Endothelial cell of umbilical vein (primary cell): Measurements from ENCODE around the gene USP30. TPM values are rescaled to one million over a fixed set of nuclear protein-coding genes. Genes with fewer than 3 reads are reported as not detected.

Experiments
- Bru-seq: library from RNA; stranded (reverse); fragments of 400-500 nt; gene quantifications from one replicate; lab custom pipeline; 2021; lab: Mats Ljungman, UMichigan
- BruChase-seq, 2 experiments: library from RNA; stranded (reverse); fragments of 400-500 nt; gene quantifications; one replicate each; lab custom pipeline; 2021; lab: Mats Ljungman, UMichigan
- BruUV-seq: library from RNA; stranded (reverse); fragments of 400-500 nt; replicated peaks from 2 replicates; lab custom pipeline; 2021; lab: Mats Ljungman, UMichigan
- CTCF ChIA-PET: fragments of 300-600, 350-600 bp; sonication (Branson Sonifier 250); formaldehyde crosslinking; loops from one replicate; lab custom pipeline; 2021; ENCODE audit warnings: antibody characterized with exemption, inconsistent platforms; lab: Charles Lee
- POLR2A ChIA-PET: fragments of 300-600, 350-600 bp; sonication (Branson Sonifier 250); formaldehyde crosslinking; loops from one replicate; lab custom pipeline; 2021; ENCODE audit warnings: antibody characterized with exemption, inconsistent platforms; lab: Charles Lee
- DNase-seq: peaks from one replicate; pipeline ENCODE4 v3.0.0-alpha.2; 2011; ENCODE audit warnings: low read depth, low spot score
- FAIRE-seq: peaks from 2 replicates; lab custom pipeline; 2011; peaks lifted over from hg19 to GRCh38; lab: Jason Lieb, UNC
- H2AFZ ChIP-seq: 2 replicates; pipeline ENCODE4 v1.6.0; 2012; ENCODE audit warnings: low read depth, low read length, control low read depth, inconsistent platforms
- H3K27ac ChIP-seq: 2 replicates; pipeline ENCODE4 v1.5.1; 2011; ENCODE audit warnings: low read depth, mild to moderate bottlenecking, control low read depth, low read length, moderate library complexity; ENCODE audit not compliant: insufficient read depth
- H3K27me3 ChIP-seq, 2 experiments: 2 replicates each; pipeline versions ENCODE4 v1.6.0 to v1.6.1; 2011; ENCODE audit warnings: low read length in 2 of 2, mixed read lengths in 1 of 2; ENCODE audit not compliant: control insufficient read depth in 2 of 2, insufficient read depth in 2 of 2
- H3K36me3 ChIP-seq, 2 experiments: 2 replicates in 1 of 2; 3 replicates in 1 of 2; pipeline ENCODE4 v1.5.1; 2011; ENCODE audit warnings: low read length in 2 of 2, mild to moderate bottlenecking in 1 of 2, moderate library complexity in 1 of 2; ENCODE audit not compliant: control insufficient read depth in 2 of 2, insufficient read depth in 2 of 2; ENCODE audit errors: extremely low read depth in 1 of 2
- H3K4me1 ChIP-seq: 3 replicates; pipeline ENCODE4 v1.5.1; 2011; ENCODE audit warnings: mild to moderate bottlenecking, low read length; ENCODE audit not compliant: control insufficient read depth, insufficient read depth; ENCODE audit errors: extremely low read depth
- H3K4me2 ChIP-seq: 2 replicates; pipeline ENCODE4 v1.6.1; 2011; ENCODE audit warnings: low read length, control low read depth, mixed read lengths; ENCODE audit not compliant: insufficient read depth
- H3K4me3 ChIP-seq, 3 experiments: fragments of 200-600 bp in 1 of 3; sonication (generic), shearing (Covaris generic) in 1 of 3; replicated peaks in 1 of 3; 2 replicates each; pipeline ENCODE4 v1.5.1; 2011 to 2016; ENCODE audit warnings: control low read depth in 3 of 3, low read length in 3 of 3, mild to moderate bottlenecking in 2 of 3, inconsistent platforms in 1 of 3, low read depth in 1 of 3, moderate library complexity in 1 of 3; ENCODE audit not compliant: insufficient read depth in 1 of 3
- H3K79me2 ChIP-seq: 2 replicates; pipeline ENCODE4 v1.6.0; 2012; ENCODE audit warnings: low read length, inconsistent platforms; ENCODE audit not compliant: control insufficient read depth, insufficient read depth
- H3K9ac ChIP-seq: replicated peaks from 2 replicates; pipeline ENCODE3; 2011; ENCODE audit warnings: low read length, control low read depth; ENCODE audit not compliant: insufficient read depth; ENCODE audit errors: extremely low read depth
- H3K9me1 ChIP-seq: replicated peaks from 3 replicates; pipeline ENCODE4 v1.6.0; 2011; ENCODE audit warnings: mild to moderate bottlenecking, low read length; ENCODE audit not compliant: control insufficient read depth, insufficient read depth; ENCODE audit errors: extremely low read depth
- H3K9me3 ChIP-seq: replicated peaks from 2 replicates; pipeline ENCODE4 v1.5.1; 2012; ENCODE audit warnings: low read length, inconsistent platforms; ENCODE audit not compliant: control insufficient read depth, insufficient read depth
- H4K20me1 ChIP-seq: replicated peaks from 2 replicates; pipeline ENCODE3; 2011; ENCODE audit warnings: mild to moderate bottlenecking, low read length; ENCODE audit not compliant: control insufficient read depth, insufficient read depth; ENCODE audit errors: extremely low read depth
- POLR2A ChIP-seq: IDR thresholded peaks from 2 replicates; pipeline ENCODE4 v1.6.1; 2012; ENCODE audit warnings: low read depth, mild to moderate bottlenecking, control low read depth, low read length
- POLR2AphosphoS5 ChIP-seq: IDR thresholded peaks from 2 replicates; pipeline ENCODE4 v1.6.1; 2012; ENCODE audit warnings: low read depth, mild to moderate bottlenecking, control low read depth, low read length, moderate library complexity; ENCODE audit not compliant: insufficient read depth
- dilution Hi-C: fragments of 300-500 bp; cut with MboI; formaldehyde crosslinking; loops from one replicate; pipeline ENCODE4 v1.15.0; 2019; ENCODE audit warnings: low sequenced_read_pairs; ENCODE audit not compliant: extremely low pct_ligation_motif_present
- intact Hi-C: fragments of 100-400 bp; cut with micrococcal nuclease; formaldehyde crosslinking; loops from one replicate; pipeline ENCODE4 v1.10.0; 2022
- long read RNA-seq: library from polyadenylated mRNA; stranded (forward); transcript quantifications from one replicate; pipeline ENCODE4 v2.0.0, GENCODE V29; 2021
- polyA minus RNA-seq, 3 experiments: library from RNA; depleted of rRNA, polyadenylated mRNA; stranded (reverse); fragments of >200 nt; gene quantifications; 1 replicate in 1 of 3; 2 replicates in 2 of 3; pipeline ENCODE4 v1.2.3, GENCODE V29; 2011
- polyA plus RNA-seq, 4 experiments: library from polyadenylated mRNA; depleted of rRNA in 3 of 4; stranded (reverse) in 3 of 4; unstranded in 1 of 4; fragments of >200 nt; gene quantifications; 2 replicates each; pipeline versions ENCODE4 v1.2.1 to v1.2.3, GENCODE V29; 2011 to 2012; ENCODE audit warnings: missing spikeins in 1 of 4
- total RNA-seq: library from RNA; stranded (reverse); gene quantifications from 2 replicates; pipeline ENCODE4 v1.2.3, GENCODE V29; 2021
- TF ChIP-seq, protein P1 (sequence below): IDR thresholded peaks from 2 replicates; pipeline ENCODE4 v1.6.1; 2011; ENCODE audit not compliant: insufficient read depth, insufficient read length

USP30 gene, protein sequence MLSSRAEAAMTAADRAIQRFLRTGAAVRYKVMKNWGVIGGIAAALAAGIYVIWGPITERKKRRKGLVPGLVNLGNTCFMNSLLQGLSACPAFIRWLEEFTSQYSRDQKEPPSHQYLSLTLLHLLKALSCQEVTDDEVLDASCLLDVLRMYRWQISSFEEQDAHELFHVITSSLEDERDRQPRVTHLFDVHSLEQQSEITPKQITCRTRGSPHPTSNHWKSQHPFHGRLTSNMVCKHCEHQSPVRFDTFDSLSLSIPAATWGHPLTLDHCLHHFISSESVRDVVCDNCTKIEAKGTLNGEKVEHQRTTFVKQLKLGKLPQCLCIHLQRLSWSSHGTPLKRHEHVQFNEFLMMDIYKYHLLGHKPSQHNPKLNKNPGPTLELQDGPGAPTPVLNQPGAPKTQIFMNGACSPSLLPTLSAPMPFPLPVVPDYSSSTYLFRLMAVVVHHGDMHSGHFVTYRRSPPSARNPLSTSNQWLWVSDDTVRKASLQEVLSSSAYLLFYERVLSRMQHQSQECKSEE
- total RNA-seq = 12.9 and 14.2 TPM in 2 replicates
- polyA plus RNA-seq = 24.3 and 34.7 TPM in 2 replicates
- 11.6 and 13.8 TPM in 2 replicates for polyA plus RNA-seq (2011; cell fraction: cytosol; rRNA removed)
- 21.8 and 24.3 TPM in 2 replicates for polyA plus RNA-seq (2011; cell fraction: nucleus; rRNA removed)
- 7.3 TPM in 2 replicates for polyA plus RNA-seq (2012)
- polyA minus RNA-seq = 23.1 and 36.3 TPM in 2 replicates
- polyA minus RNA-seq (2011; cell fraction: cytosol; rRNA and poly(A)+ RNA removed) = 5.9 TPM
- 7.0 and 12.3 TPM in 2 replicates for polyA minus RNA-seq (2011; cell fraction: nucleus; rRNA and poly(A)+ RNA removed)
- Bru-seq, nascent RNA = percentile 54 among the genes with signal in this experiment
- percentile 58 among the genes with signal in this experiment for BruChase-seq, experiment 1, labeled RNA remaining after a 6-hour chase
- BruChase-seq, experiment 2, labeled RNA remaining after a 2-hour chase = percentile 64 among the genes with signal in this experiment
- long read RNA-seq, transcript USP30-201 (13 exons, 3,742 nt) = major isoform, 20 of 31 reads
- long read RNA-seq, partial matches to known transcripts = 4 of 31 reads
- long read RNA-seq, other reads (novel, unspliced or antisense) = 7 of 31 reads

DNA sequence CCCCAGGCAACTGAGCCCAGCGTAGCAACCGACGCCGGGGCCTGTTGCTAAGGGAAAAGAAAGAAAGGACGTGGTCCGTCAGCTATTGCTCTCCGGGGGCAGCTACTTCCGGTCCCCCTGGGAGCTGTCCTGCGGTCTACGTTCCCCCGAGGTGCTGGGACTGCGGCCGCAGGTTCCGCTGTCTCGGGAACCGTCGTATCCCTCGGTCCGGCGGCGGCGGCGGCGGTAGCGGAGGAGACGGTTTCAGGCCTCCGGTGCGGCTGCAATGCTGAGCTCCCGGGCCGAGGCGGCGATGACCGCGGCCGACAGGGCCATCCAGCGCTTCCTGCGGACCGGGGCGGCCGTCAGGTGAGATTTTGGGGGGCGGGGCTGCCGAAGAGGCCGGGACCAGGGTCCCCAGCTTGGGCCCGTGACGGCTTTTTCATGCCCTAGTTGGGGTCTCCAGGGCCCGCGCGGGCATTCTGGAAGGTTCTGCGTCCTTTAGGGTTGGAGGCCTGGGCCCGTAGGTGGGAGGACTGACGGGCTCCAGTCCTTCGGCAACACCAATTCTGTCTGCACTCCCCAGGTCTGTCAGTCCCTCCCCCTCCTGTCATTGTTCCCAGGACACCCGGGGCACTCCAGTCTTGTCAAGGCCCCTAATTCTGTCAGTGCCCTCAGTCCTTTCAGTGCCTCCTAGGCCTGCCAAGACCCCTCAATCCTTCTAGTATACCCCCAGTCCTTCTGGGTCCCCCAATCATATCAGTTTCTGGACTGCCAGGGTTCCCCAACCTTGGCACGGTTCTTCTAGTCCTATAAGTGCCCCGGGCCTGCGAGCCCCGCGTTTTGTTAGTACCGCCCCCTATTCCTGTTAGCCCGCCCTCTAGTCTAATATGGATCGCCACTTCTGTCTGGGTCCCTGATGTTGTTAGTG is at the start of gene USP30:
Gene USP30 (plus strand): TSS at position 163 of the 910 bp plus-strand sequence. CDS start 103 bp downstream, at position 266.
- Histone ChIP-seq H2AFZ (peak within 1 kb of the TSS; percentile 96), H3K4me2 (peak within 1 kb of the TSS; percentile 76), H3K9me3 (no peaks in the 10 kb centered on the region), H3K27me3 (no peaks in the 10 kb centered on the region), H3K27ac (peak within 1 kb of the TSS; percentile 22), H3K36me3 (peaks cover 0 to 3% of the 10 kb centered on the region in 2 experiments), H3K4me3 (peak within 1 kb of the TSS; percentile 72 to 93 (median 88)), H3K9ac (peak within 1 kb of the TSS; percentile 83), H3K79me2 (no peaks in the 10 kb centered on the region), H4K20me1 (no peaks in the 10 kb centered on the region), H3K4me1 (peaks cover 10% of the 10 kb centered on the region), H3K9me1 (no peaks in the 10 kb centered on the region)
- dilution Hi-C loops = no loop called here
- peak; percentile 77 for DNase-seq
- TF ChIP-seq POLR2AphosphoS5 (peak; percentile 68), POLR2A (peak; percentile 1)
- TF ChIP-seq, protein P1, sequence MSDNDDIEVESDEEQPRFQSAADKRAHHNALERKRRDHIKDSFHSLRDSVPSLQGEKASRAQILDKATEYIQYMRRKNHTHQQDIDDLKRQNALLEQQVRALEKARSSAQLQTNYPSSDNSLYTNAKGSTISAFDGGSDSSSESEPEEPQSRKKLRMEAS = no peak
- FAIRE-seq = peak; percentile 62
- BruUV-seq = no TSS peak
- ChIA-PET POLR2A (no interaction called here), CTCF (interaction anchor here (0.6 to 1.7 kb wide), 5 partner anchors 34 to 59 kb away, joined by 3 to 6 read pairs (median 3); partner anchors contain the start of gene ALKBH2)
- intact Hi-C loops = loop anchor here (1.0 kb wide), 2 partner anchors 41 to 491 kb away; partner anchors contain the start of genes ALKBH2 and SART3
